ENCODE data around the gene ST6GALNAC6.

DNA sequence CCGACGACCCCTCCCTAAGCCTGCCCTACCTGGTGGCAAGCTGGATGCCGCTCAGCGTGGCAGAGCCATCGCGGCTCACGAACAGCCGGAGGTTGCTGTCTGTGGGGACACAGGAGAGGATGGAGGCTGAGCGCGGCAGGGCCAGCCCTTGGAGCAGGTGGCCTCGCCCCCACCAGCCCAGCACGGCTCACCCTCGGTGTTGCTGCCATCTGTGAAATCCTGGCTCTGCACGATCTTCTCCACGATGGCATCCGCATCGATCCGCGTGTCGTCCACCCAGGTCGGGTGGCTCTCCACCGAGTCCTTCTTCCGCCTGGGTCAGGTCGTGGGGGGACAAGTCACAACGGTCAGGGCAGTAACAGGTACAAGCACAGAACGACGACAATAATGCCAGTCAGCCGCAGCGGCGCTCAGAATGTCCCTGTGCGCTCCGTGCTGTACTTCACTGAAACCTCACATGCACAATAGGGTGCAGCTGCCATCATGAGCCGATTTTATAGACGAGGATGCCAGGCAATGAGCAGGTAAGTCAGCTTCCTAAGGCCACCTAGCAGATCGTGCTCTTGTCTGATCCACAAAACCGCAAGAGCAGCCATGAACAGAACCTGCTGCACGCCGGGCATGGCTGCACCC lies 45.3 kb upstream of the ST6GALNAC6 start:
- no peak for TF ChIP-seq POLR2A (IDR thresholded peaks at IDR 0.05)
- TF ChIP-seq, protein P1, sequence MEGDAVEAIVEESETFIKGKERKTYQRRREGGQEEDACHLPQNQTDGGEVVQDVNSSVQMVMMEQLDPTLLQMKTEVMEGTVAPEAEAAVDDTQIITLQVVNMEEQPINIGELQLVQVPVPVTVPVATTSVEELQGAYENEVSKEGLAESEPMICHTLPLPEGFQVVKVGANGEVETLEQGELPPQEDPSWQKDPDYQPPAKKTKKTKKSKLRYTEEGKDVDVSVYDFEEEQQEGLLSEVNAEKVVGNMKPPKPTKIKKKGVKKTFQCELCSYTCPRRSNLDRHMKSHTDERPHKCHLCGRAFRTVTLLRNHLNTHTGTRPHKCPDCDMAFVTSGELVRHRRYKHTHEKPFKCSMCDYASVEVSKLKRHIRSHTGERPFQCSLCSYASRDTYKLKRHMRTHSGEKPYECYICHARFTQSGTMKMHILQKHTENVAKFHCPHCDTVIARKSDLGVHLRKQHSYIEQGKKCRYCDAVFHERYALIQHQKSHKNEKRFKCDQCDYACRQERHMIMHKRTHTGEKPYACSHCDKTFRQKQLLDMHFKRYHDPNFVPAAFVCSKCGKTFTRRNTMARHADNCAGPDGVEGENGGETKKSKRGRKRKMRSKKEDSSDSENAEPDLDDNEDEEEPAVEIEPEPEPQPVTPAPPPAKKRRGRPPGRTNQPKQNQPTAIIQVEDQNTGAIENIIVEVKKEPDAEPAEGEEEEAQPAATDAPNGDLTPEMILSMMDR (IDR thresholded peaks at IDR 0.05): no peak

All from Peyer's patch (tissue), 4 donors.